ENCODE results near the gene ACTL8.
"Not testable (repeated sequence)": the region's sequence is repeated elsewhere in the genome, so short reads cannot be mapped to it uniquely, and the experiment has no call there.

ACTL8 gene

DNA sequence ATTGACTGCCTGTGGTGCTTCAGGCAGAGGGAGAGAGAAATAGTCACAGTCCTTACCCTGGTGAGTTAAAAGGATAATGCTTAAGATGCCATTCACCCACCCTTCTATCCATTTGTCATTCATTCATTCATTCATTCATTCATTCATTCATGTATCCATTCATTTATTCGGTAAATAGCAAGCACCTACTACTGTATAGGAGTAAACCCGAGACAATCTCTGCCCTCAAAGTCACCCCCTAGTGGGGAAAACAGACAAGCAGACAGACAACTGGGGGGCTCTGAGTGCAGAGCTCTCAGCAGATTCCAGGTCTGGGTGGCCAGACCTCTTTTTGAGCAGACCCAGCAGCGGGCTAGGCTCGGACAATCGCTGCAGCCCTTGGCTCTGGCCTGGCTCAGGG is 14.1 kb upstream of the ACTL8 start:
- in situ Hi-C loops (cut with HindIII; ENCODE audit: low sequenced_read_pairs) = no loop called here
- TF ChIP-seq, protein P1, sequence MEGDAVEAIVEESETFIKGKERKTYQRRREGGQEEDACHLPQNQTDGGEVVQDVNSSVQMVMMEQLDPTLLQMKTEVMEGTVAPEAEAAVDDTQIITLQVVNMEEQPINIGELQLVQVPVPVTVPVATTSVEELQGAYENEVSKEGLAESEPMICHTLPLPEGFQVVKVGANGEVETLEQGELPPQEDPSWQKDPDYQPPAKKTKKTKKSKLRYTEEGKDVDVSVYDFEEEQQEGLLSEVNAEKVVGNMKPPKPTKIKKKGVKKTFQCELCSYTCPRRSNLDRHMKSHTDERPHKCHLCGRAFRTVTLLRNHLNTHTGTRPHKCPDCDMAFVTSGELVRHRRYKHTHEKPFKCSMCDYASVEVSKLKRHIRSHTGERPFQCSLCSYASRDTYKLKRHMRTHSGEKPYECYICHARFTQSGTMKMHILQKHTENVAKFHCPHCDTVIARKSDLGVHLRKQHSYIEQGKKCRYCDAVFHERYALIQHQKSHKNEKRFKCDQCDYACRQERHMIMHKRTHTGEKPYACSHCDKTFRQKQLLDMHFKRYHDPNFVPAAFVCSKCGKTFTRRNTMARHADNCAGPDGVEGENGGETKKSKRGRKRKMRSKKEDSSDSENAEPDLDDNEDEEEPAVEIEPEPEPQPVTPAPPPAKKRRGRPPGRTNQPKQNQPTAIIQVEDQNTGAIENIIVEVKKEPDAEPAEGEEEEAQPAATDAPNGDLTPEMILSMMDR (IDR thresholded peaks at IDR 0.05; ENCODE audit: low read depth, low read length, missing control alignments) = no peak
- no peak for DNase-seq (ENCODE audit: low read depth)
- H3K4me3 ChIP-seq (ENCODE audit: low read depth, low read length) = no peak overlapping the region

DNA sequence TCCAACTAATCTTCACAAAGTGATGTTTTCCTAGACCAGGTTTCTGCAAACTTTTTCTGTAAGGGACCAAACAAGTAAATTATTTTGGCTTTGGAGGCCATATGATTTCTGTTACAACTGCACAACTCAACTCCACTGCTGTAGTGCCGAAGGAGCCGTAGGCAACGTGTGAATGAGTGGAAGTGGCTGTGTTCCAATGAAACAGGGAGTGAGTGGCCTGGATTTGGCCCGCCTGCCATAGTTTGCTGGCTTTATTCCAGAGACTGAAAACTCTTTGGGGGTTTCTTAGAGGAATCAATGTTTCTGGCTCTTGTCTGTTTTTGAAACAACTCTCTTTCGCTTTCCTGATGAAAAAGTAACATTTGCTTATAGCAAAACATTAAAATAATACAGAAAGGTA is 12.6 kb upstream of the ACTL8 start:
- peak; percentile 26 for DNase-seq (ENCODE audit: low read depth)
- TF ChIP-seq, protein P1 (IDR thresholded peaks at IDR 0.05; ENCODE audit: low read depth, low read length, missing control alignments) = no peak
- no peak overlapping the region for H3K4me3 ChIP-seq (ENCODE audit: low read depth, low read length)
- in situ Hi-C loops (cut with HindIII; ENCODE audit: low sequenced_read_pairs) = no loop called here

DNA sequence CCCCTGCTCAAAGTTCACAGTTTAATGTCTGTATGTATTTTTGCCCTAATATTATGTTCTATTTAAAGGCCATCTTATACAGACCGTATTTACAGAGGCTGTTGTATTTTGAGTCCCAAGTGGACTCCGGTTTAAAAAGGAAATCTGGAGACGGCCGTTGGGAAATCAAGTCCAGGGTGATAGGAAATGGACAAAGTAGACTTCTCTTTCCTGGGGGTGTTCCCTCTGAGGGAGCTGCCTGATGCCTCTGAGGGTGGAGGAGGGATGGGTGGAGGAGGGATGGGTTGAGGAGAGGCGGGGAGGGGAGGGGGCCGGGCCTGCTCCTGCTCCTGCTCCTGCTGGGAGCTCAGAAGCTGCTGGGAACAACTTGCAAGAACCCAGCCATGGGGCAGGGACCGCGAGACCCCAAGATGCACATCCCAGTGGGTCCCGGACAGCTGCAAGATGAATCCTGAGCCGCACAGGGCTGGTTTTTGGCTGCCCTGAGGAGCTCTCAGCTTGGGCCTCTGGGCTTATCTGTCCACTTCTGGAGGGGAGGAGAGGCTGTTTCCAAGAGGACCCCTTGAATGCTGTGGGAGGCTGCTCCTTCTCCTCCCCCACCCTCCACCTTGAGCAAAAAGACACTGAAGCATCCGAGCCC is 12.0 kb upstream of the ACTL8 start:
- in situ Hi-C loops (cut with HindIII; ENCODE audit: low sequenced_read_pairs) = no loop called here
- H3K4me3 ChIP-seq (ENCODE audit: low read depth, low read length) = no peak overlapping the region
- TF ChIP-seq, protein P1 (IDR thresholded peaks at IDR 0.05; ENCODE audit: low read depth, low read length, missing control alignments) = no peak
- DNase-seq (ENCODE audit: low read depth) = no peak

DNA sequence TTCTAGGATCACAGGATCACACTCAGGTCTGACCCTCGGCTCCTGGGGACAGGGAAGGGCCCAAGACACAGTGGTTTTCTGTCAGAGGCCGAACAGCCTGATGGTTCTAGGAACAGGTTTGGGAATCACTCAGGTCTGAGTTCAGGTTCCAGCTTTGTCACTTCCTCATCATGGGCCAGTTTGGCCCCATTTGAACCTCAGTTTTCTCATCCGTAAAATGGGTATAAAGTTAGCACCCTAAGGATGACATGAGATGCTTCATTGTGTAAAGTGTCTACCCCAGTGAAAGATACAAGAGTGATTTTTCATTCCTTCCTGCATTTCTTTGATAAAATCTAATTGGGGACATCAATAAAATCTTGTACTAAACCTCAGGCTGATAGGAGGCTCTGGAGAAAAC is 11.2 kb upstream of the ACTL8 start:
- H3K4me3 ChIP-seq (ENCODE audit: low read depth, low read length) = no peak overlapping the region
- TF ChIP-seq, protein P1 (IDR thresholded peaks at IDR 0.05; ENCODE audit: low read depth, low read length, missing control alignments) = no peak
- no peak for DNase-seq (ENCODE audit: low read depth)
- in situ Hi-C loops (cut with HindIII; ENCODE audit: low sequenced_read_pairs) = no loop called here

DNA sequence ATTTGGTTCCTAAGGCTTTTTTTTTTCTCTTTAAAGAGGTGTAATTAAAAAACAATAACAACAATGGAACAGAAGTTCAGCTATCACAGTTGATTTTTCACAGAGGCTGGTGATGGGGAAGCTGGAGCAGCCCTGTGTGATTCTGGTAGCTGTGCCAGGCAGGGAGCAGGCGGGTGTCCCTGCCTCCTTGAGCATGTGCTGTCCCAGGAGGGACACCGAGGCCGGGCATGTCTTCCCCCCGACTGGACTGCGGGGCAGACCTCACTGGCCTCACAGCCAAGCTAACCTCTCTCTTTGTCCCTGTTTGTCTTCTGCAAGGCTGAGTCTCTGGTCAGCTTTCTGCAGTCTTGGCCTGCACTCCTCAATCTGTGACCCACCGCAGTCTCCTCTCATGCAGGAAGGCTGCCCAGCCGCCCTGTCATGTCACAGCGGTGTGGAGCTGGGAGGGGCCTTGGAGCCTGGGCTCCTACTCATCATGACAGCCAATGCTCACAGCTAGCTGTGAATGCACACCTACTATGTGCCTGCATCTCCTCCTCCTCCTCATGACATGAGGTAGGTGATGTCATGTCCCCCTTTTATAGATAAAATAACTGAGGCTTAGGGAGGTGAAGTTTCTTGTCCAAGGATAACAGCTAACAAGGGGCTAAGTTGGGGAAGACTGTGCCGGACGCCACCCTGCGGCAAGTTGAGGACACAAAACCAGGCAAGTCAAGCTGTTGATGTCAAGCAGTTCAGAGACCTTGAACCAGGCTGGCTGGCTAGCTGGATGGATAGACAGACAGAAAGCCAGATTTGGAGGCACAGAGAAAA is 10.3 kb upstream of the ACTL8 start:
- in situ Hi-C loops (cut with HindIII; ENCODE audit: low sequenced_read_pairs) = no loop called here
- no peak overlapping the region for H3K4me3 ChIP-seq (ENCODE audit: low read depth, low read length)
- TF ChIP-seq, protein P1 (IDR thresholded peaks at IDR 0.05; ENCODE audit: low read depth, low read length, missing control alignments) = peak; percentile 48
- no peak for DNase-seq (ENCODE audit: low read depth)

DNA sequence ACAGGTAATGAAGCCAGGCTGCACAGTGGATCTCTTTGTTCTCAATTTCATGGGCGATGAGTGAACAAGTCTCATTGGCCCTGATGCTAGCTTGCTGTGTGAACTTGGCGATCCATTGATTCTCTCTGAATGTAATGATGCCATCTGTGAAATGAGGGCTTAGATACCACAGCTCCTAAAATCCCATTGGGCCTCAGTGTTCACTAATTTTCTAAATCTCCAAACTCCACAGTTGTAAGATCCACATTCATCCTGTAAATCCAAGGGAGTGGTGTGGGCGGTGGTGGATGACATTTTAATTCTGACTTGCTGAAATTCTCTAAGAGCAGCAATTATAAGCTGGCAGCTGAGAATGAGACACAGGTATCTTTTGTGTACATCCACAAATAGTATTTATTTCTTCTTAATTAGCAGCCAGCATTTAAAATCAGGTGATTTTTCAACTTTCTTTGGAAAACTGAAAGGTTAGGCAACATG is 9.6 kb upstream of the ACTL8 start:
- in situ Hi-C loops (cut with HindIII; ENCODE audit: low sequenced_read_pairs) = no loop called here
- TF ChIP-seq, protein P1 (IDR thresholded peaks at IDR 0.05; ENCODE audit: low read depth, low read length, missing control alignments) = no peak
- H3K4me3 ChIP-seq (ENCODE audit: low read depth, low read length) = no peak overlapping the region
- DNase-seq (ENCODE audit: low read depth) = no peak

DNA sequence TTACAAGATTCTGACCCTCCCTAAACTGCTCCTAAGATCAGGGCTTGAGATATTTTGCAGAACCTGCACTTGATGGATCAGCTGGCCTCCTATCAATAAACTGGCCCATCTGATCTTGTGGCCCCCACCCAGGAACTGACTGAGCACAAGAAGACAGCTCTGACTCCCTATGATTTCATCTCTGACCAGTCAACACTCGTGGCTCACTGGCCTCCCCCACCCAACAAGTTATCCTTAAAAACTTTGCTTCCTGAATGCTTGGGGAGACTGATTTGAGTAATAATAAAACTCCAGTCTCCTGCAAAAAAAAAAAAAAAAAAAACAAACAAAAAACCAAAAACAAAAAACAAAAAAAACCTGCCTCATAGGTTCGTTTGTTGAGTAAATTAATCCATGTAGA is 8.9 kb upstream of the ACTL8 start:
- H3K4me3 ChIP-seq (ENCODE audit: low read depth, low read length); DNase-seq (ENCODE audit: low read depth); in situ Hi-C loops (cut with HindIII; ENCODE audit: low sequenced_read_pairs): not testable (repeated sequence)

All from astrocyte of the cerebellum (primary cell).